H9 (cell line): ENCODE measurements around the gene ICE1. TPM values are rescaled to one million over a fixed set of nuclear protein-coding genes. Genes with fewer than 3 reads are reported as not detected.

Source experiments
- DNase-seq: peaks from one replicate; pipeline ENCODE4 v3.0.0-alpha.2; 2017
- H2AFZ ChIP-seq: one replicate; pipeline ENCODE4 v1.6.1; 2013; ENCODE audit warnings: mild to moderate bottlenecking, low read length, control low read depth, moderate library complexity
- H2AK5ac ChIP-seq: 2 replicates; pipeline ENCODE4 v1.6.1; 2013; ENCODE audit warnings: low read length, control low read depth, mixed read lengths; ENCODE audit not compliant: insufficient read length
- H2BK120ac ChIP-seq: one replicate; pipeline ENCODE4 v1.6.1; 2013; ENCODE audit warnings: low read depth, mild to moderate bottlenecking, low read length, control low read depth, inconsistent platforms; ENCODE audit not compliant: poor library complexity, severe bottlenecking
- H2BK12ac ChIP-seq: 2 replicates; pipeline ENCODE4 v1.6.1; 2013; ENCODE audit warnings: low read length, control low read depth, mixed read lengths, low read depth; ENCODE audit not compliant: insufficient read length
- H2BK15ac ChIP-seq: 2 replicates; pipeline ENCODE4 v1.6.1; 2013; ENCODE audit warnings: low read depth, low read length, control low read depth
- H2BK20ac ChIP-seq: one replicate; pipeline ENCODE4 v1.6.1; 2013; ENCODE audit warnings: low read depth, mild to moderate bottlenecking, low read length, control low read depth, inconsistent platforms; ENCODE audit not compliant: poor library complexity, severe bottlenecking
- H2BK5ac ChIP-seq: 2 replicates; pipeline ENCODE4 v1.6.1; 2013; ENCODE audit warnings: low read length, control low read depth, mixed read lengths; ENCODE audit not compliant: insufficient read length
- H3K14ac ChIP-seq: 2 replicates; pipeline ENCODE4 v1.6.1; 2013; ENCODE audit warnings: low read length, control low read depth; ENCODE audit not compliant: insufficient read depth
- H3K18ac ChIP-seq: 2 replicates; pipeline ENCODE4 v1.6.1; 2013; ENCODE audit warnings: low read depth, mild to moderate bottlenecking, mixed read lengths, low read length, control low read depth; ENCODE audit not compliant: insufficient read length
- H3K23ac ChIP-seq: 2 replicates; pipeline ENCODE4 v1.6.1; 2013; ENCODE audit warnings: low read length, control low read depth, mixed read lengths, low read depth; ENCODE audit not compliant: insufficient read length
- H3K23me2 ChIP-seq: 2 replicates; pipeline ENCODE4 v1.6.1; 2013; ENCODE audit warnings: low read depth, mild to moderate bottlenecking, mixed read lengths, low read length, control low read depth; ENCODE audit not compliant: insufficient read length, poor library complexity, severe bottlenecking
- H3K27ac ChIP-seq: 2 replicates; pipeline ENCODE4 v1.5.1; 2013; ENCODE audit warnings: low read length, control low read depth, mixed read lengths, low read depth; ENCODE audit not compliant: insufficient read length
- H3K27me3 ChIP-seq: 2 replicates; pipeline ENCODE4 v1.6.1; 2013; ENCODE audit warnings: low read length, control low read depth, inconsistent platforms; ENCODE audit not compliant: insufficient read depth
- H3K4ac ChIP-seq: 2 replicates; pipeline ENCODE4 v1.6.1; 2013; ENCODE audit warnings: low read depth, mild to moderate bottlenecking, control low read depth, inconsistent platforms, low read length, moderate library complexity
- H3K4me1 ChIP-seq: 2 replicates; pipeline ENCODE4 v1.6.1; 2013; ENCODE audit warnings: low read length, control low read depth, inconsistent platforms; ENCODE audit not compliant: insufficient read depth
- H3K4me2 ChIP-seq: 2 replicates; pipeline ENCODE4 v1.6.1; 2013; ENCODE audit warnings: low read length, control low read depth, mixed read lengths; ENCODE audit not compliant: insufficient read length, insufficient read depth
- H3K56ac ChIP-seq: 2 replicates; pipeline ENCODE4 v1.6.1; 2013; ENCODE audit warnings: low read depth, mild to moderate bottlenecking, mixed read lengths, low read length, control low read depth; ENCODE audit not compliant: insufficient read length
- H3K79me1 ChIP-seq: 2 replicates; pipeline ENCODE4 v1.6.1; 2013; ENCODE audit warnings: low read depth, mild to moderate bottlenecking, moderate library complexity, low read length, control low read depth, inconsistent platforms; ENCODE audit not compliant: insufficient read depth, poor library complexity, severe bottlenecking
- H3K79me2 ChIP-seq: 2 replicates; pipeline ENCODE4 v1.6.1; 2013; ENCODE audit warnings: low read length, control low read depth, inconsistent platforms; ENCODE audit not compliant: insufficient read depth
- H3K9ac ChIP-seq: 2 replicates; pipeline ENCODE4 v1.6.1; 2013; ENCODE audit warnings: low read length, control low read depth, mixed read lengths; ENCODE audit not compliant: insufficient read length; ENCODE audit errors: extremely low read depth
- H3K9me3 ChIP-seq: one replicate; pipeline ENCODE4 v1.6.1; 2013; ENCODE audit warnings: low read depth, low read length, inconsistent platforms; ENCODE audit not compliant: control insufficient read depth
- H3T11ph ChIP-seq: one replicate; pipeline ENCODE4 v1.6.1; 2013; ENCODE audit warnings: mild to moderate bottlenecking, low read length, control low read depth, inconsistent platforms
- H4K20me1 ChIP-seq: one replicate; pipeline ENCODE4 v1.6.1; 2013; ENCODE audit not compliant: control insufficient read depth, insufficient read length, insufficient read depth
- H4K5ac ChIP-seq: 2 replicates; pipeline ENCODE4 v1.6.1; 2013; ENCODE audit warnings: low read depth, mild to moderate bottlenecking, mixed read lengths, low read length, control low read depth; ENCODE audit not compliant: insufficient read length
- H4K8ac ChIP-seq: replicated peaks from 2 replicates; pipeline ENCODE4 v1.6.1; 2013; ENCODE audit warnings: low read length, control low read depth, mixed read lengths, low read depth; ENCODE audit not compliant: insufficient read length
- H4K91ac ChIP-seq: 2 replicates; pipeline ENCODE4 v1.6.1; 2013; ENCODE audit warnings: low read depth, mild to moderate bottlenecking, moderate library complexity, mixed read lengths, low read length, control low read depth; ENCODE audit not compliant: insufficient read length
- H3K27ac Mint-ChIP-seq, 3 experiments: 2 replicates in 2 of 3; 3 replicates in 1 of 3; pipeline ENCODE4 v1.8.0; 2020 to 2021; ENCODE audit warnings: mixed read lengths in 3 of 3, mild to moderate bottlenecking in 1 of 3, moderate library complexity in 1 of 3
- H3K27me3 Mint-ChIP-seq: 2 replicates; pipeline ENCODE4 v1.8.0; 2021; ENCODE audit warnings: low read depth, mild to moderate bottlenecking, moderate library complexity, mixed read lengths
- H3K36me3 Mint-ChIP-seq, 3 experiments: 2 replicates in 2 of 3; 3 replicates in 1 of 3; pipeline ENCODE4 v1.8.0; 2020 to 2021; ENCODE audit warnings: low read depth in 3 of 3, mixed read lengths in 3 of 3; ENCODE audit not compliant: insufficient read depth in 1 of 3
- H3K4me1 Mint-ChIP-seq, 2 experiments: 2 replicates each; pipeline ENCODE4 v1.8.0; 2020; ENCODE audit warnings: mixed read lengths in 2 of 2
- H3K4me3 Mint-ChIP-seq, 2 experiments: 2 replicates in 1 of 2; 3 replicates in 1 of 2; pipeline ENCODE4 v1.8.0; 2020 to 2021; ENCODE audit warnings: mild to moderate bottlenecking in 2 of 2, mixed read lengths in 2 of 2, moderate library complexity in 1 of 2
- H3K9me3 Mint-ChIP-seq, 2 experiments: 2 replicates in 1 of 2; 3 replicates in 1 of 2; pipeline ENCODE4 v1.8.0; 2020; ENCODE audit warnings: mild to moderate bottlenecking in 2 of 2, mixed read lengths in 2 of 2, moderate library complexity in 1 of 2
- WGBS: extraction: QIAGEN DNeasy Blood & Tissue Kit; methylation state at CpG from one replicate; pipeline ENCODE4 v1.1.7; 2013; ENCODE audit warnings: missing lambda C conversion rate, low lambda C conversion rate, mixed read lengths; ENCODE audit not compliant: insufficient read length; ENCODE audit errors: extremely low coverage; 5-methylcytosine and 5-hydroxymethylcytosine counted together
- total RNA-seq: library from RNA; stranded (reverse); gene quantifications from 2 replicates; pipeline ENCODE4 v1.2.1, GENCODE V29; 2021
- TF ChIP-seq, protein P1 (sequence below): fragments of 200-600 bp; sonication (generic); conservative IDR thresholded peaks from 3 replicates; pipeline ENCODE4 v1.8.0; 2021; ENCODE audit warnings: antibody characterized with exemption, mild to moderate bottlenecking

The ICE1 gene
- total RNA-seq, 1 experiment from 2014 or later: 45.1 TPM

DNA sequence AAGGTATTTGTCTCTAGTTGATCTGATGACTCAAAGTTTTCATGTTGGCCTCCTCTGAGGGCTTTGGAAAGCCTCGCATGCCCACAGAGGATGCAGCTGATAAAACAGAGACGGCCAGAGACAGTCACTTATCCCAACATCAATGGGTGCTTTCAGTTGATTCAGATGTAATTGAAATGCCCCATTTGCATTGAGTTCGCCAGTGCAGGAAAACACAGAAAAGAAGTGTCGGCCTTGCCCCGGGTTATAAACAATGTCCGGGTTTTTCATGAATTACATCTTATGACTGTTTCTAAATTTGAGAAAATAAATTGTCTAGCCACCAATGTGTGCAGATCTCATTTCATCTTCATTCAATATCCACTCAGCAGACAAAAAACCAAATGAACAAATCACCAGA lies 42.2 kb upstream of the ICE1 start:
- Mint-ChIP-seq H3K36me3 (peaks cover 12 to 31% (median 20%) of the 10 kb centered on the region in 3 experiments), H3K9me3 (peaks cover 20 to 25% of the 10 kb centered on the region in 2 experiments), H3K27ac (no peak overlapping the region), H3K27me3 (peaks cover 2% of the 10 kb centered on the region; the same call in 1 of the 2 replicates), H3K4me3 (no peak overlapping the region), H3K4me1 (peaks cover 34 to 35% of the 10 kb centered on the region in 2 experiments)
- H3K23me2 ChIP-seq: no peaks in the 10 kb centered on the region
- H3K4ac ChIP-seq: no peak overlapping the region
- H3K18ac ChIP-seq: no peak overlapping the region
- H3T11ph ChIP-seq: no peak overlapping the region
- H3K27ac ChIP-seq: no peak overlapping the region
- H3K4me2 ChIP-seq: no peak overlapping the region
- peaks cover 2% of the 10 kb centered on the region; the same call in 1 of the 2 replicates for H3K4me1 ChIP-seq
- H4K8ac ChIP-seq: no peak overlapping the region
- H2BK20ac ChIP-seq: no peak overlapping the region
- no peaks in the 10 kb centered on the region for H3K79me2 ChIP-seq
- no peak overlapping the region for H2AFZ ChIP-seq
- H3K79me1 ChIP-seq: no peaks in the 10 kb centered on the region
- TF ChIP-seq, protein P1, sequence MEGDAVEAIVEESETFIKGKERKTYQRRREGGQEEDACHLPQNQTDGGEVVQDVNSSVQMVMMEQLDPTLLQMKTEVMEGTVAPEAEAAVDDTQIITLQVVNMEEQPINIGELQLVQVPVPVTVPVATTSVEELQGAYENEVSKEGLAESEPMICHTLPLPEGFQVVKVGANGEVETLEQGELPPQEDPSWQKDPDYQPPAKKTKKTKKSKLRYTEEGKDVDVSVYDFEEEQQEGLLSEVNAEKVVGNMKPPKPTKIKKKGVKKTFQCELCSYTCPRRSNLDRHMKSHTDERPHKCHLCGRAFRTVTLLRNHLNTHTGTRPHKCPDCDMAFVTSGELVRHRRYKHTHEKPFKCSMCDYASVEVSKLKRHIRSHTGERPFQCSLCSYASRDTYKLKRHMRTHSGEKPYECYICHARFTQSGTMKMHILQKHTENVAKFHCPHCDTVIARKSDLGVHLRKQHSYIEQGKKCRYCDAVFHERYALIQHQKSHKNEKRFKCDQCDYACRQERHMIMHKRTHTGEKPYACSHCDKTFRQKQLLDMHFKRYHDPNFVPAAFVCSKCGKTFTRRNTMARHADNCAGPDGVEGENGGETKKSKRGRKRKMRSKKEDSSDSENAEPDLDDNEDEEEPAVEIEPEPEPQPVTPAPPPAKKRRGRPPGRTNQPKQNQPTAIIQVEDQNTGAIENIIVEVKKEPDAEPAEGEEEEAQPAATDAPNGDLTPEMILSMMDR: no peak
- H4K5ac ChIP-seq: no peak overlapping the region
- no peak overlapping the region for H4K91ac ChIP-seq
- no peak overlapping the region for H2BK5ac ChIP-seq
- no peak overlapping the region for H3K9ac ChIP-seq
- no peak for DNase-seq
- H3K9me3 ChIP-seq: peaks cover 12% of the 10 kb centered on the region
- no peak overlapping the region for H2BK15ac ChIP-seq
- WGBS: no CpG with 5 or more reads among the region's 6 CpGs
- no peaks in the 10 kb centered on the region for H3K27me3 ChIP-seq
- no peak overlapping the region for H3K23ac ChIP-seq
- H3K14ac ChIP-seq: no peak overlapping the region
- no peak overlapping the region for H2BK12ac ChIP-seq
- no peak overlapping the region for H3K56ac ChIP-seq
- H2BK120ac ChIP-seq: no peak overlapping the region
- no peak overlapping the region for H2AK5ac ChIP-seq
- no peaks in the 10 kb centered on the region for H4K20me1 ChIP-seq
